Activated naive CD4-positive, alpha-beta T cell treated with anti-CD3 and anti-CD28 coated beads for 36 hours (primary cell): ENCODE measurements around the gene WDR45. TPM values are rescaled to one million over a fixed set of nuclear protein-coding genes. Genes with fewer than 3 reads are reported as not detected.
A peak's percentile ranks its signal among the peaks of the same experiment; 100 is the strongest.

Experiments used
- CTCF ChIA-PET: fragments of 350-600 bp; sonication (Branson Sonifier 250); formaldehyde crosslinking; loops from one replicate; lab custom pipeline; 2021; ENCODE audit warnings: antibody characterized with exemption; lab: Charles Lee
- DNase-seq: peaks from one replicate; pipeline ENCODE4 v3.0.0-alpha.2; 2020
- H3K27ac Mint-ChIP-seq: one replicate; pipeline ENCODE4 v1.8.0; 2021; ENCODE audit warnings: mild to moderate bottlenecking, mixed read lengths
- H3K27me3 Mint-ChIP-seq: one replicate; pipeline ENCODE4 v1.8.0; 2021; ENCODE audit warnings: low read depth, mixed read lengths
- H3K36me3 Mint-ChIP-seq: one replicate; pipeline ENCODE4 v1.8.0; 2021; ENCODE audit warnings: low read depth, mixed read lengths
- H3K4me1 Mint-ChIP-seq: one replicate; pipeline ENCODE4 v1.8.0; 2021; ENCODE audit warnings: low read depth, mixed read lengths
- H3K4me3 Mint-ChIP-seq: one replicate; pipeline ENCODE4 v1.8.0; 2021; ENCODE audit warnings: mild to moderate bottlenecking, moderate library complexity, mixed read lengths
- H3K9me3 Mint-ChIP-seq: one replicate; pipeline ENCODE4 v1.8.0; 2021; ENCODE audit warnings: mixed read lengths
- intact Hi-C: fragments of 100-400 bp; cut with micrococcal nuclease; formaldehyde crosslinking; loops from one replicate; pipeline ENCODE4 v1.15.1; 2023
- total RNA-seq, 2 experiments: library from RNA; stranded (reverse); gene quantifications; one replicate each; pipeline ENCODE4 v1.2.3, GENCODE V29; 2021

Gene WDR45
- total RNA-seq, 2 experiments from 2014 or later, result 17.9 to 22.5 TPM

DNA sequence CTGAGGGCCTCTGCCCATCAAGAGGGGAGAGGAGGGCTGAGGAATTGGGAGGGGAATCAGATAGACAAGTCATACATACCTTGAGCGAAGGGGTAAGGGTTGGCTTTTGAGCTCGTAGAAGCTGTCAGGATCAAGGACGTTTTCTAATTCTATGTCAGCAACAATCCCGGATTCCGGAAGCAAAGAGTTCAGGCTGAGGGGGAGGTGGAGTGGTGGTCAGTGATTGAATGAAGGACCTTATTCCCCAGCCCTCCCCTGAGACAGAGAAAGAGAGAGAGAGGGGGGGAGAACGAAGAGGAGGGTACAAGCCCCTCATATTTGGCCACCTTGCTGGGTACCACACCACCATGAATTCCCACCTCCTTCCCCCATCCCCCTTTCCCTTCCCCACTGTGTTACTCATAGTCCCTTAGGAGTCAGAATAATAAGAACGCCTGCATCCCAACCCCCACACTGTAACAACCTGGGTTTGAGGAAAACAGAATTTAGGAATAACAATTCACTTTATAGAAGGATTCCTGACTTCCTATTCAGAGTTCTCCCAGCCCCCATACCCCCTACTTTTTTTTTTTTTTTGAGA is 39.2 kb downstream of the WDR45 start:
- no peaks in the 10 kb centered on the region for H3K27me3 Mint-ChIP-seq
- H3K4me1 Mint-ChIP-seq, result peaks cover 28% of the 10 kb centered on the region
- CTCF ChIA-PET, result interaction anchor here (0.5 kb wide), 1 partner anchor 27 kb away, joined by 3 read pairs; no protein-coding TSS in a partner anchor
- H3K9me3 Mint-ChIP-seq, result no peaks in the 10 kb centered on the region
- H3K36me3 Mint-ChIP-seq, result peaks cover 14% of the 10 kb centered on the region
- no peak for DNase-seq
- intact Hi-C loops, result loop anchor here (5.0 to 10.0 kb wide), 3 partner anchors 132 to 366 kb away; partner anchors contain the start of genes PLP2 and SUV39H1
- H3K4me3 Mint-ChIP-seq, result peak overlapping the region; percentile 93
- H3K27ac Mint-ChIP-seq, result peak overlapping the region; percentile 68

DNA sequence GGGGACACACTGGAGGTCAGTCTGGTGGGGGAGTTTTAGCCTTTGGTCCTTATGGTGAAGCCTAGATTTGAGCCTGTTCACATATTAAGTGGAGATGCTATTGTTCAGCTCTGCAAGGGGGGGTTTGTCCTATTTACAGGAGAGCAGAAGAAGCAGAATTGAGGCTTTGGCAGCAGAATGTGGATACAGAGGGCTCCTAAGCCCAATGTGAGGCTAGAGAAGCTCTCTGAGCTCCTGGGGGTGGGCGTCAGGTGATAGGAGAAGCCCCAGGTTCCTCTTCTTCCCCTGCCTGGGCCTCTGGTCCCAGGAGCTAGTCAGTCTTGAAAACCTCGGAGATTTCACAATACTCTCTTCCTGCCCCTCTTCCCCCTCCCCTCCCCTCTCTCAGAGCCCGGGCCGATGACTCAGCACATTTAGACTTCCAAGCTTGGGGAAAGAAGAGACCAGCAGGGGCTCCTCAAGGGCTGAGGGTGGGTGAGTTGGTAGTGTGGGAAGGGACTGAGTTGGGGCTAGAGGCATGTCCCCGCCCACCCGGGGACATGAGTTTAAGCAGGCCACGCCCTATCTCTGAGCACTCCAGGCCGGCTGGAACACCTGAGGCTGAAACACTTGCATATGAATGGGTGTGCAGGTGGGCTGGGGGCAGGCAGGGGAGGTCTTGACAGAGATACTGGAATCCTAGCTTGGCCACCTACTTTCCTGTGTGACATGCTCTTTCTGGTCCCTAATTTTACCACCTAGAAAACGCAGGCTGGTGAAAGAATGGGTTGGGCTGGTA is 39.9 kb downstream of the WDR45 start:
- peak; percentile 77 for DNase-seq

DNA sequence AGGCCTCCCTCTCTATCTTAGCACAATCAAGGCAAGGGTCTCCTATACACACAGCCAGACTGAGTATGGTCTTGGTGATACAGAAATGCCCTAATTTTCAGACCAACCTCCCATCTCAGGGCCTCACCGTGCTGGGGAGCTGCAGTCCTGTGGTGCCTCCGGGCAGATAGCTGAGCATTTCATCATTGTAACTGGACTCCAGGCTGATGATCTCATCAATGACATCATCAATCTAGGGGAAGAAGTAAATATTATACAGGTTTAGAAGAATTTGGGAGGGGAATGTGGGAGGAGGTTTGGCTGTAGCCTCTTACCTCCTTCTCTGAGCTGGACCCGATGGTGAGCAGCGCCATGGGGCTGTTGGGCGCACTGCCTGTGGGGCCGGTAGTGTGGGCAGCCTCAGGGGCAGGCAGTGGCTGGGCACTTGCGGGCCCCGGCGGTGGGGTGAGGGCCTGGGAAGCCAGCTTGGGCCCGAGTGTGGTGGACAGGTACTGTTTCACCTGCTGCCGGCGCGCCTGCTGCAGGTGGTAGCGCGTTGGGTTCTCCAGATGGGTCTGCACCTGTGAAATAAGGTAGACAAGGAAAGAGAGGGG is 41.7 kb downstream of the WDR45 start:
- intact Hi-C loops, result no loop called here
- CTCF ChIA-PET, result interaction anchor here (1.0 kb wide), 1 partner anchor 145 kb away, joined by 3 read pairs; no protein-coding TSS in a partner anchor
- H3K27me3 Mint-ChIP-seq, result no peaks in the 10 kb centered on the region
- no peak overlapping the region for H3K4me3 Mint-ChIP-seq
- peaks cover 23% of the 10 kb centered on the region for H3K36me3 Mint-ChIP-seq
- DNase-seq, result no peak
- no peaks in the 10 kb centered on the region for H3K9me3 Mint-ChIP-seq
- H3K27ac Mint-ChIP-seq, result peak overlapping the region; percentile 50
- peaks cover 28% of the 10 kb centered on the region for H3K4me1 Mint-ChIP-seq

More for the DNA sequence above, 39.9 kb downstream of the WDR45 start:
- peak overlapping the region; percentile 57 for H3K4me3 Mint-ChIP-seq
- H3K36me3 Mint-ChIP-seq, result peaks cover 14% of the 10 kb centered on the region
- peak overlapping the region; percentile 68 for H3K27ac Mint-ChIP-seq
- no peaks in the 10 kb centered on the region for H3K27me3 Mint-ChIP-seq
- H3K9me3 Mint-ChIP-seq, result no peaks in the 10 kb centered on the region
- CTCF ChIA-PET, result interaction anchor here (0.5 kb wide), 1 partner anchor 26 kb away, joined by 3 read pairs; no protein-coding TSS in a partner anchor
- H3K4me1 Mint-ChIP-seq, result peaks cover 28% of the 10 kb centered on the region
- intact Hi-C loops, result loop anchor here (5.0 to 10.0 kb wide), 3 partner anchors 133 to 365 kb away; partner anchors contain the start of genes PLP2 and SUV39H1

DNA sequence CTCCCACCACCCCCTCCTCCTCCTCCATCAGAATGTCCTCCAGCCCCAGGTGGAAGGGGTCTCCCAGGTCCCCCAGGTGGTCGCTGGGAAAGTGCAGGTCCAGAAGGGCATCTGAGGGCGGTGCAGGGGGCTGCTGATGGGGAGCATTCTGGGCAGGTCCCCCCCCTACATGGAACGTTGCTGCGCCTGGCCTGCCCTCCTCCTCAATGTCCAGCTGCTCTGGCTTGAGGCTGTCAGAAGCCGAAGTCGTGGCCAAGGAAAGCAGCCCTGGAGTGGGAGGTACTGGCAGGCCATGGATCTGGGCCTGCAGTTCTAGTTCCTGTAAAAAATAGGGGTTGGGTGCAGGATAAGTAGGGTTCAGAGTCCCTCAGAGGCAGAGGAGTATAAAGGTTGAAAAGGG is 49.4 kb downstream of the WDR45 start:
- Mint-ChIP-seq H3K36me3 (peaks cover 13% of the 10 kb centered on the region), H3K27ac (no peak overlapping the region), H3K27me3 (no peaks in the 10 kb centered on the region), H3K4me1 (no peaks in the 10 kb centered on the region), H3K4me3 (no peak overlapping the region), H3K9me3 (no peaks in the 10 kb centered on the region)
- CTCF ChIA-PET, result no interaction called here
- intact Hi-C loops, result no loop called here
- no peak for DNase-seq

DNA sequence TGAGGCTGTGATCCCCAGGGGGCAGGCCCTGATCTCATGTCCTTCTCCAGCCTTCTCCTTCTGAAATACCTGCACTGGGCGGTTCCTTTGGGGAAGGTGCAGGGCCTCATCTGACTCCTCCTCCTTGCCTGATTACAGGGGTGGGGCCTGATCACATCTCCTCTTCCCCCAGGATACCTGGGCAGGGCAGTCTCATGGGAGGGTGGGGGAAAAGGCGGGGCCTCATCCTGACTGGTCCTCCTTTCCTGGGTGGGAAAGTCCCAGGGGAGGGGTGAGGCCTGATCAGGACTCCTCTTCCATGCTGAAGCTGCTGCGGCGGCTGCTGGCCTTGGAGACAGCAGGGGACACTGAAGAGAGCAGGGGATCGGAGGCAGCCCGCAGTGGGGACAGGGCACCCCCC is 49.8 kb downstream of the WDR45 start:
- no peak overlapping the region for H3K27ac Mint-ChIP-seq
- no peaks in the 10 kb centered on the region for H3K9me3 Mint-ChIP-seq
- peaks cover 13% of the 10 kb centered on the region for H3K36me3 Mint-ChIP-seq
- CTCF ChIA-PET, result no interaction called here
- no peak for DNase-seq
- no peak overlapping the region for H3K4me3 Mint-ChIP-seq
- intact Hi-C loops, result no loop called here
- H3K4me1 Mint-ChIP-seq, result no peaks in the 10 kb centered on the region
- H3K27me3 Mint-ChIP-seq, result no peaks in the 10 kb centered on the region

Other genes starting within 250 kb of the WDR45 start
- gene PCSK1N, start 244.3 kb downstream of the WDR45 start, total RNA-seq, result 1 to 10 TPM; 1.7 to 1.9 TPM
- 10 to 100 TPM; 88.0 to 94.9 TPM for gene TIMM17B, start 182.1 kb downstream of the WDR45 start, total RNA-seq
- 10 to 100 TPM; 86.8 to 94.5 TPM for gene PQBP1, start 182.0 kb downstream of the WDR45 start, total RNA-seq
- gene SLC35A2, start 168.2 kb downstream of the WDR45 start, total RNA-seq, result 10 to 100 TPM; 23.9 to 26.7 TPM
- gene PIM2, start 160.9 kb downstream of the WDR45 start, total RNA-seq, result 100 to 1,000 TPM; 634 to 648 TPM
- gene OTUD5, start 122.3 kb downstream of the WDR45 start, total RNA-seq, result 10 to 100 TPM; 69.1 to 70.5 TPM
- 1 to 10 TPM; 2.1 to 2.7 TPM for gene KCND1, start 108.0 kb downstream of the WDR45 start, total RNA-seq
- 10 to 100 TPM; 64.8 to 73.1 TPM for gene GRIPAP1, start 77.6 kb downstream of the WDR45 start, total RNA-seq
- 10 to 100 TPM; 34.7 to 35.5 TPM for gene TFE3, start 36.5 kb downstream of the WDR45 start, total RNA-seq
- gene CCDC120, start 20.9 kb downstream of the WDR45 start, total RNA-seq, result 1 to 10 TPM; 2.1 to 2.2 TPM
- gene PRAF2, start 5.9 kb downstream of the WDR45 start, total RNA-seq, result 10 to 100 TPM; 14.5 to 14.8 TPM
- 10 to 100 TPM; 18.6 to 19.9 TPM for gene GPKOW, start 43.8 kb upstream of the WDR45 start, total RNA-seq
- under 1 TPM; 0.25 to 0.26 TPM for gene MAGIX, start 82.9 kb upstream of the WDR45 start, total RNA-seq
- 100 to 1,000 TPM; 143 to 145 TPM for gene PLP2, start 92.0 kb upstream of the WDR45 start, total RNA-seq
- gene PRICKLE3, start 106.5 kb upstream of the WDR45 start, total RNA-seq, result 1 to 10 TPM; 9.2 to 9.3 TPM
- gene SYP, start 120.3 kb upstream of the WDR45 start, total RNA-seq, result 1 to 10 TPM; 2.5 to 2.6 TPM
- gene CACNA1F, start 153.5 kb upstream of the WDR45 start, total RNA-seq, result 1 to 10 TPM in 1 of 2 experiments, under 1 TPM in 1; 0.62 to 1.0 TPM
- gene CCDC22, start 155.6 kb upstream of the WDR45 start, total RNA-seq, result 10 to 100 TPM; 16.4 to 18.5 TPM
- 1 to 10 TPM; 7.1 to 7.5 TPM for gene FOXP3, start 184.8 kb upstream of the WDR45 start, total RNA-seq
- 1 to 10 TPM; 2.4 to 3.4 TPM for gene PPP1R3F, start 189.9 kb upstream of the WDR45 start, total RNA-seq
- gene GAGE10, start 223.8 kb upstream of the WDR45 start, total RNA-seq, result not detected
- gene GAGE12J, start 242.2 kb upstream of the WDR45 start, total RNA-seq, result not detected